Uterus (tissue), 2 donors: Measurements from ENCODE around the gene SHKBP1.

Source experiments
- POLR2A ChIP-seq, 2 donors: fragments of 450-650 bp; IDR thresholded peaks; one replicate each; pipeline ENCODE4 v1.6.1; 2016; ENCODE audit warnings: antibody characterized with exemption in 2 of 2, mild to moderate bottlenecking in 1 of 2, moderate library complexity in 1 of 2
- TF ChIP-seq, protein P1 (sequence below), 4 experiments: fragments of 200-600 bp in 2 of 4; fragments of 450-650 bp in 2 of 4; sonication (generic) in 2 of 4; IDR thresholded peaks; one replicate each; pipeline ENCODE4 v1.5.1; 2016 to 2019; ENCODE audit warnings: antibody characterized with exemption in 4 of 4, mild to moderate bottlenecking in 2 of 4, moderate library complexity in 1 of 4

DNA sequence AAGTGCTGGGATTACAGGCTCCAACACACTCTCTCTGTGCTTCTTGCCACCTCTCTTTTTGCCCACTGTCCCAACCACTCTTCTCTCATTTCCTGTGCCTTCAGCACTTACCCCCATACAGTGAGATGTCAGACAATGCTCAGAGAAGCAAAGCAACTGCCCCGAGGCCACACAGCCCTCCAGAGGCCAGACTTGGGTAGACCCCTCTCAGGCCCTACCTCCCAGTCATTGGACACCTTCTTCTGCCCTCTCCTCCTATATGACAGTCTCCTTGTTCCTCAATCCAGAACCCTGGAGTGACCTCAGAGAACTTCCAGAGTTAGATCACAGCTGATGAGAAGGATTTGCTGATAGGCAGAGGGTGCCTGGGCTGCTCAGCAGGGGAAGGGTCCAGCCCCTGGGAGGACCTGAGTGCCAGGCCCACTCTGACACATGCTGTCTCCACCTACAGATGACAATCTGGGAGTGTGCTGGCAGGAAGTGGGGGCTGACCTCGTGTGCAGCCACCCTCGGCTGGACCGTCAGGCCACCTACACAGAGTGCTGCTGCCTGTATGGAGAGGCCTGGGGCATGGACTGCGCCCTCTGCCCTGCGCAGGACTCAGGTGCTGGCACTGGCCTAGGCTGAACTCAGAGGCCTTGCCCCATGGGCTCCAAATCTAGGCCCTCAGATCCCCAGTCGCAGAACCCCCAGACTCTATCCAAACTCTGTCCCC lies 48.9 kb downstream of the SHKBP1 start:
- TF ChIP-seq, protein P1, sequence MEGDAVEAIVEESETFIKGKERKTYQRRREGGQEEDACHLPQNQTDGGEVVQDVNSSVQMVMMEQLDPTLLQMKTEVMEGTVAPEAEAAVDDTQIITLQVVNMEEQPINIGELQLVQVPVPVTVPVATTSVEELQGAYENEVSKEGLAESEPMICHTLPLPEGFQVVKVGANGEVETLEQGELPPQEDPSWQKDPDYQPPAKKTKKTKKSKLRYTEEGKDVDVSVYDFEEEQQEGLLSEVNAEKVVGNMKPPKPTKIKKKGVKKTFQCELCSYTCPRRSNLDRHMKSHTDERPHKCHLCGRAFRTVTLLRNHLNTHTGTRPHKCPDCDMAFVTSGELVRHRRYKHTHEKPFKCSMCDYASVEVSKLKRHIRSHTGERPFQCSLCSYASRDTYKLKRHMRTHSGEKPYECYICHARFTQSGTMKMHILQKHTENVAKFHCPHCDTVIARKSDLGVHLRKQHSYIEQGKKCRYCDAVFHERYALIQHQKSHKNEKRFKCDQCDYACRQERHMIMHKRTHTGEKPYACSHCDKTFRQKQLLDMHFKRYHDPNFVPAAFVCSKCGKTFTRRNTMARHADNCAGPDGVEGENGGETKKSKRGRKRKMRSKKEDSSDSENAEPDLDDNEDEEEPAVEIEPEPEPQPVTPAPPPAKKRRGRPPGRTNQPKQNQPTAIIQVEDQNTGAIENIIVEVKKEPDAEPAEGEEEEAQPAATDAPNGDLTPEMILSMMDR (IDR thresholded peaks at IDR 0.05): no peak
- no peak for TF ChIP-seq POLR2A (IDR thresholded peaks at IDR 0.05)
